Right lobe of liver (tissue), 4 donors: ENCODE data around the gene RIMBP2.

Experiments used
- POLR2A ChIP-seq: fragments of 450-650 bp; IDR thresholded peaks from one replicate; pipeline ENCODE4 v1.6.1; 2017; ENCODE audit warnings: antibody characterized with exemption, mild to moderate bottlenecking
- TF ChIP-seq, protein P1 (sequence below), 4 donors: fragments of 200-600 bp in 3 of 4; fragments of 450-650 bp in 1 of 4; IDR thresholded peaks; one replicate each; pipeline versions ENCODE4 v1.5.1 to v1.8.0; 2016 to 2022; ENCODE audit warnings: antibody characterized with exemption in 4 of 4, mild to moderate bottlenecking in 2 of 4
- donor health status: DM: no; HTN: no; CAD: no.
- donor health status: DM: no; HTN: no; CAD: no.
- donor health status: DM: no; HTN: yes; CAD: no.

DNA sequence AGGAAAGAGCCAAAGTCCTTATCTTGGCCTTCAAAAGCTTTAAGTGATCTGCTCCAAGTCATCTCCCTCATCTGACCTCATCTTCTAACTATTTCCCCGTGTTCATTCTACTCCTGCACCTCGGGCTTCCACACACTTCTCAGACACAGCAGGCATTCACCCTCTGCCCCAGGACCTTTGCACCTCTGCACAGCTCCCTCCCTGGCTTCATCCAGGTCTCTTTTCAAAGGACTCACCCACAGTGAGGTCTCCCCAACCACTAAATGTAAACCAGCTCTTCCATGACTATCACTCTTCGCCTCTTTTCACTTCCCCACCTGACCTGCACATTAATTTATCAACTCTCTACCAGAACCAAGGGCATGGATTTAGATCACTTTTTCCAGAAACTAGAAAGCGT is 216.6 kb downstream of the RIMBP2 start:
- no peak for TF ChIP-seq POLR2A
- TF ChIP-seq, protein P1, sequence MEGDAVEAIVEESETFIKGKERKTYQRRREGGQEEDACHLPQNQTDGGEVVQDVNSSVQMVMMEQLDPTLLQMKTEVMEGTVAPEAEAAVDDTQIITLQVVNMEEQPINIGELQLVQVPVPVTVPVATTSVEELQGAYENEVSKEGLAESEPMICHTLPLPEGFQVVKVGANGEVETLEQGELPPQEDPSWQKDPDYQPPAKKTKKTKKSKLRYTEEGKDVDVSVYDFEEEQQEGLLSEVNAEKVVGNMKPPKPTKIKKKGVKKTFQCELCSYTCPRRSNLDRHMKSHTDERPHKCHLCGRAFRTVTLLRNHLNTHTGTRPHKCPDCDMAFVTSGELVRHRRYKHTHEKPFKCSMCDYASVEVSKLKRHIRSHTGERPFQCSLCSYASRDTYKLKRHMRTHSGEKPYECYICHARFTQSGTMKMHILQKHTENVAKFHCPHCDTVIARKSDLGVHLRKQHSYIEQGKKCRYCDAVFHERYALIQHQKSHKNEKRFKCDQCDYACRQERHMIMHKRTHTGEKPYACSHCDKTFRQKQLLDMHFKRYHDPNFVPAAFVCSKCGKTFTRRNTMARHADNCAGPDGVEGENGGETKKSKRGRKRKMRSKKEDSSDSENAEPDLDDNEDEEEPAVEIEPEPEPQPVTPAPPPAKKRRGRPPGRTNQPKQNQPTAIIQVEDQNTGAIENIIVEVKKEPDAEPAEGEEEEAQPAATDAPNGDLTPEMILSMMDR (IDR thresholded peaks at IDR 0.05) = no peak
